ENCODE measurements around the gene WWC1.

Gene WWC1

DNA sequence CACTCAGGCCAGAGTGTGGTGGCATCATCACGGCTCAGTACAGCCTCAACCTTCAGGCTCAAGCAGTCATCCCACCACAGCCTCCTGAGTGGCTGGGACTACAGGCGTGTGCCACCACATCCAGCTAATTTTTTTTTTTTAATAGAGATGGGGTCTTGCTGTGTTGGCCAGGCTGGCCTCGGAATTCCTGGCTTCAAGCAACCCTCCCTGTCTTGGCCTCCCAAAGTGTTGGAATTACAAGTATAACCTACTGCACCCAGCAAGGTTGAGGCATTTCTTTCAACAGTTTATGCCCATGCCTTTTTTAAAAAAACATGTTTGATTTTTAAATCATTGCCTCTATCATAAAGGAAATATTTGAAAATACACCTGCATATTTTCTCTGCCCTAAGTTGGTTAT lies 197.6 kb downstream of the WWC1 start:
- DNase-seq (ENCODE audit: low read depth in 2 of 2): no peak

DNA sequence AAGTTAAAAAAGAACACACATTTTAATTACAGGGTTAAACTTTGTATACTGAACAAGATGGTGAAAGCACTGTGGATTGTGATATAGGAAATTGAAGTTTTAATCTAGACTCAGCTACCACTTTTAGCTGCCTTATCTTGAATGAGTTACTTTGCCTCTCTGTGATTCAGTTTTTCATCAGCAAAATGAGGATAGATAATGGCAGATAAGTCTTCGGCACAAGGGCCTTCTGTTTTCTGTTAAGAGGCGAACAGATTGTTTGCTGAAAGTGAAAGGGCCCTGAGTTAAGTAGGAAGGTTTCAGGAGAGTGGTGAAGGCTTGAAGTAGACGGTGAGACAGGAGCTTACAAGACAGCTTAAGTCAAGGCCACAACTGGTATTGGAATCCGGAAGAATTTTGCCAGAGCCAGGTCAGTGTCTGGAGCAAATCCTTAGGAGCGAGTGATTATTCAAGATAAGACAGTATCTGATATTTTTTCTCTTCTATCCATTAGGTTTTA lies 202.7 kb downstream of the WWC1 start:
- DNase-seq (ENCODE audit: low read depth in 2 of 2): no peak

DNA sequence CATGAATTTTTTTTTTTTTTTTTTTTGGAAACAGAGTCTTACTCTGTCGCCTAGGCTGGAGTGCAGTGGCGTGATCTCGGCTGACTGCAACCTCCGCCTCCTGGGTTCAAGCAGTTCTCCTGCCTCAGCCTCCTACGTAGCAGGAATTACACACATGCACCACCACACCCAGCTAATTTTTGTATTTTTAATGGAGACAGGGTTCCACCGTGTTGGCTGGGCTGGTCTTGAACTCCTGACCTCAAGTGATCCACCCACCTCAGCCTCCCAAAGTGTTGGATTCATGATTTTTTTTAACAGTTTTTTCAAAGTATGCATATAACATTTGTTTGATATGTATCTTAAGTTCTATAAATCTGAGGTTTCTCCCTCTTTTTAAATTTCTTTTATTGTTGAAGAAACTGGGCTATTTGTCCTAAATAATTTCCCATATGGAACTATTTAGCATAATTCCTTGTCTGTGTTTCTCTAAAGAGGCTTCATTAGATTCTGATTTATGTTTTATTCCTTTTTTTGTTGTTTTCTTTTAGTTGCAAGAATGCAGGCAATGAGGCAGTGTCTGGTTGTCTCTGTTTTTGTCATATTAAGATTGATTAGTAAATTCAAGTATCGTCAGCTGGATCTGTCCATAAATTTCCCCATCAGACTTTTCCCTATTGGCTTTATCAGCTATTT lies 211.3 kb downstream of the WWC1 start:
- no peak for DNase-seq (ENCODE audit: low read depth in 2 of 2)

DNA sequence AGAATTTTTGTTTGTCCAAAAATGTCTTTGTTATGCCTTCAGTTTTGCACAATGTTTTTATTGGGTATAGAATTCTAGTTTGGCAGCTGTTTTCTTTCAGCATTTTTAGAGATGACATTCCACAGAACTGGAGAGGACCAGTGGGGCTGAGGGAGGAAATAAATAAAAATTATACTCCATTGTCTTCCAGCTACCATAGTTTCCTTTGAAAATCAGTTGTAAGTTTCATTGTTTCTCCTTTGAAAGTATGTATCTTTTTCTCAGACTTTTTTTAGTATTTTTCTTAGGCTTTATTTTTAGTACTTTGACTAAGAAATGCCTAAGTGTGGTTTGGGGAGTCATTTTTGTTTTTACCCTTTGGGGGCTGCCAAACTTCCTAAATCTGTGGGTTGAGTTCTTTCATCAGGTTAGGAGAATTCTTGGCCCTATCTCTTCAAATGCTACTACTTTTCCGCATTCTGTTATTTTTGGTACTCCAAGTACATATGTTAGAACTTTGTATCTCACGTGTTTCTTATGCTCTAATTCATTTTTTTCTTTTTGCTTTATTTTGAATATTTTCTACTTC lies 222.5 kb downstream of the WWC1 start:
- no peak for DNase-seq (ENCODE audit: low read depth in 2 of 2)
